HG02610 (cell line): Measurements from ENCODE around the gene ARID3A.

ENCODE experiments used
- ATAC-seq: cut with Tn5 transposase; IDR thresholded peaks from one replicate; pipeline ENCODE4 v1.9.1; 2021; ENCODE audit warnings: mild to moderate bottlenecking, moderate library complexity; ENCODE audit not compliant: unreplicated experiment

Gene ARID3A

GRCh38 chr19:911197-912033 is 14.4 kb upstream of the ARID3A start:
- no peak for ATAC-seq

- ATAC-seq = no peak
Observed at GRCh38 chr19:912181-913079, 13.4 kb upstream of the ARID3A start.

DNA sequence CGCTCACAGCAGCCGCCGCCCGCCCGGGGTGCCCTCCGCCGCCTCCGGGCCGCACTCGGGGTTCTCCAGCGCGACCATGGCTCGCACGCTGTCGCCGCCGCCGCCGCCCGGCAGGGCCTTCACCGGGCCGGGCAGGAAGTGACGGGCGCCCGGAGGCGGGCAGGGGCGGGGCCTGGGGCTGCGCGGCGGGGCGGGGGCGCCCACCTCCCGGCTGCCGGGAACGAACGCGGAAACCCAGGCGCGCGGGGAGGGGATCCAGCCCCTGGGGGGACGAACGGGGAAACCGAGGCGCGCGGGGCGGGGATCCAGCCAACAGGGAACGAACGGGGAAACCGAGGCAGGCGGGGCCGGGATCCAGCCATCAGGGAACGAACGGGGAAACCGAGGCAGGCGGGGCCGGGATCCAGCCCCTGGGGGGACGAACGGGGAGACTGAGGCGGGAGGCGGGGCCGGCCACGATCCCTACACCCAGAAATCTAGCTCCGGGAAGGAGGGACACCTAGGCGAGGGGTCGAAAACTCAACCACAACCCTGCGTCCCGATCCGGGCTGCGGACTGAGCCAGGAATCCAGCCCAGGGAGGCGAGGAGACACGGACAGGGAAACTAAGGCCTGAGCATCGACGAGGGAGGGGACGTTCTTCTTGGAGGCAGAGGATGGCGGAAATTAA is 12.6 kb upstream of the ARID3A start, which contains the start of gene R3HDM4:
Gene R3HDM4, minus strand, starts transcription at position 140 of the 669 bp plus-strand sequence. Its CDS starts 62 bp downstream, at position 78.
- ATAC-seq = peak; percentile 48

DNA sequence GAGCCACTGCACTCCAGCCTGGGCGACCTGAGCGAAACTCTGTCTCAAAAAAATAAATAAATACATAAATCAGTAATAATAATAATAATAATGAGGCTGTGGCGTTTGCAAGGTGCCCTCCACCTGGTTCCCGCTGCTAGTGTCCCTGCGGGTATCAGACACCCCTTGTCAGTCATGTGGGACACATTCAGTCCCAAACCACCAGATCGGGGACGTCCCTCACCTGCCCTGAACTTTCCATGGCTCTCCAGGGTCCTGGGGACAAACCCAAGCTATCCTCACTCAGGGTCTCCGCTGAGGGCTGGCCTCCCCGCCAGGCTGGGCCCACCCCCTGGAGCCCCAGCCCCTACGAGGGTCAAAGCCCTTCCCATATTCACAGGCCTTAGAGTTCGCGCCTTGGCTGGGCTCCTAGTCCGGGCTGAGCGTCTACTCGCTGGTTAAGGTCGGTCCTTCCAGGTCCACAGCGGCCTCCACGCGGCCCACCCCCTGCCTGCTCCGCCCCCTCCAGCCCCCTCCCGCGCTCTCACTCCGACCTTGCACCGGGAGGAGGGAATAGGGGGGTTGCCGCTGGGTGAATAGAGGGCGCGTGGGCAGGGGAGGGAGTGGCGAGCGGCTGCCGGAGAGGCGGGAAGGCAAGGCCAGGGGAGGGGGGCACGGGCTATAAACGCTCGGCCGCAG is 9.1 kb upstream of the ARID3A start:
- no peak for ATAC-seq

GRCh38 chr19:917323-918151 is 8.3 kb upstream of the ARID3A start, which contains the start of gene KISS1R:
Gene KISS1R, plus strand, starts transcription at chr19:917333. Its CDS starts 170 bp downstream, at chr19:917503.
- no peak for ATAC-seq

DNA sequence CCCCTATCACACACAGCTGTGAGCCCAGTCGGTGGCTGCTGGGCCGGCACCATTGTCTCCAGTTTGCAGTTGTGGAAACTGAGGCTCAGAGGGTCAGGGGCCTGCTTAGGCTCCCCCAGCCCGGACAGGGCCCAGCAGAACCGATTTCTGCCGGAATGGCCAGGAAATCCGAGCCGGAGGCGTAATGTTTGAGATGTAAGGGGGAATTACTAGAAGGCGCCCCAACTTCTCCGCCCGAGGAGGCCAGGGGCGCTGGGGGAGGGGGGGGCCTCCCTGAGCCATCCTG is 7.7 kb upstream of the ARID3A start:
- no peak for ATAC-seq

DNA sequence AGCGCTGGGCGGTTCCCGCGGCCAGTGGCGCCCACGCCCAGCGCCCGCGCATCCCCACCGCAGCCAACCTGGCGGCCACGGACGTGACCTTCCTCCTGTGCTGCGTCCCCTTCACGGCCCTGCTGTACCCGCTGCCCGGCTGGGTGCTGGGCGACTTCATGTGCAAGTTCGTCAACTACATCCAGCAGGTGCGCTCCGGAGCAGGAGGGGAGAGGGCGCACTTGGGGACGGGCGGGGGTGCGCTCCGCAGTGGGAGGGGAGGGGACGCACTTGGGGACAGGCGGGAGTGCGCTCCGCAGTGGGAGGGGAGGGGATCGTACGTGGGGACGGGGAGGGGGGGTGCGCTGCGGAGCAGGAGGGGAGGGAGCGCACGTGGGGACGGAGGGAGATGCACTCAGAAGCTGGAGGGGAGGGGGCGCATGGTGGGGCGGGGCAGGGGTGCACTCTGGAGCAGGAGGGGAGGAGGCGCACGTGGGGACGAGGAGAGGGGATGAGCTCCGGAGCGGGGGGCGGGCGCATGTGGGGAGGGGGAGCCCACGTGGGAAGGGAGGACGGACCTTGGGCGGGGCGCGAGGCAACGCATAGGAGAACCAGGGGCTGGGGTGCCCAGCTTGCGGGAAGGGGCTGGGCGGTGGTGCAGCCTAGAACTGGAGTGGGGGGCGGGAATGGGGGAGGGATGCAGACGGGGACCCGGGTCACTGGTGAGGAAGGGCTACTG is 7.2 kb upstream of the ARID3A start:
- no peak for ATAC-seq

GRCh38 chr19:919199-920050 is 6.4 kb upstream of the ARID3A start:
- no peak for ATAC-seq

DNA sequence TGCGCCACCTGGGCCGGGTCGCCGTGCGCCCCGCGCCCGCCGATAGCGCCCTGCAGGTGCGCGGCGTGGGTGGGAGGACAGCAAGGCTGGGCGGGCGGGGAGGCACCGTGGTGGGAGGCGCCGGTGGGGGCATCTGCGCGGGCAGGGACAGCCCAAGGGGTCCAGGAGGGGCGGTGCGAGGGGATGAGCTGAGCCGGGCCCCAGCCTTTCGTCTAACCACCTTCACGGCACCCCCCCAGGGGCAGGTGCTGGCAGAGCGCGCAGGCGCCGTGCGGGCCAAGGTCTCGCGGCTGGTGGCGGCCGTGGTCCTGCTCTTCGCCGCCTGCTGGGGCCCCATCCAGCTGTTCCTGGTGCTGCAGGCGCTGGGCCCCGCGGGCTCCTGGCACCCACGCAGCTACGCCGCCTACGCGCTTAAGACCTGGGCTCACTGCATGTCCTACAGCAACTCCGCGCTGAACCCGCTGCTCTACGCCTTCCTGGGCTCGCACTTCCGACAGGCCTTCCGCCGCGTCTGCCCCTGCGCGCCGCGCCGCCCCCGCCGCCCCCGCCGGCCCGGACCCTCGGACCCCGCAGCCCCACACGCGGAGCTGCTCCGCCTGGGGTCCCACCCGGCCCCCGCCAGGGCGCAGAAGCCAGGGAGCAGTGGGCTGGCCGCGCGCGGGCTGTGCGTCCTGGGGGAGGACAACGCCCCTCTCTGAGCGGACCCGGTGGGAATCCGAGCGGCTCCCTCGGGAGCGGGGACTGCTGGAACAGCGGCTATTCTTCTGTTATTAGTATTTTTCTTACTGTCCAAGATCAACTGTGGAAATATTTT is 5.6 kb upstream of the ARID3A start:
- no peak for ATAC-seq

GRCh38 chr19:924553-925086 is 1.2 kb upstream of the ARID3A start:
- no peak for ATAC-seq

DNA sequence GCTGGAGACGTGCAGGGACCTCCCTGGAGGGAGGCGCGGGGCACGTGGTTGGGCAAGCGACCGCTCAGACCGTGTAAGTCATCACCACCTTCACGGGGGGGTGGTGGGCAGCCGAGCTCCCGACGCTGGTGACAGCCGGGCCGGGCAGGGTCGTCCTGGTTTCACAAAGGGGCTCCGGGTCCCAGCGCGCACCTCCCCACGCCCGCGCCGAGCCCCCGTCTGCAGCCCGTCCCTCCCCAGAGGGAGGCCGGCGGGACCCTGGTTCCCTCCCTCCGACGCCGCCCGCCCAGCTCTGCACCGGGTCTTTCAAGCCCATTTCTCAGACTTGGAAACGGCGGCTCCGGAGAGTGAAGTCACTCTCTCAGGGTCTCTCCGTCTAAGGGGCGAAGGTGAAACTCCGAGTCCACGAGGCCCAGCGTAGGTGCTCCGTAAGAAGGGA is 729 bp upstream of the ARID3A start:
- ATAC-seq = peak; percentile 25

DNA sequence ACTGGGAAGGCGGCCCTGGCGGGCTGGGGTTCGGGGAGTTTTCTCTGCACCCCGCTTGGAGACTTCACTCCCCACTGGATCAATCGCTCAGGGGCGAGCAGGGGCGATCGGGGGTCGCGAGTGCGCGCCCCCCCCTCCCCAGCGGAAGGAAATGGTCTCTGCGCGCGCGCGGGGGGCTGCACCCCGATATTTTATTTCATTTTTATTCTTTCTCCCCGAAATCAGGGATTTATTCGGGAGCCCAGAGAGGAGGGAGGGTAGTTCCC is 421 bp downstream of the ARID3A start:
- ATAC-seq = no peak

GRCh38 chr19:926589-927350 is 935 bp downstream of the ARID3A start:
- ATAC-seq = no peak

GRCh38 chr19:927351-927779 is 1.5 kb downstream of the ARID3A start:
- no peak for ATAC-seq

- no peak for ATAC-seq
Observed at GRCh38 chr19:927780-928401, 2.1 kb downstream of the ARID3A start.
